Umbilical cord (tissue), 2 donors: ENCODE results near the gene SCAF11. TPM values are rescaled to one million over a fixed set of nuclear protein-coding genes. Genes with fewer than 3 reads are reported as not detected.

Experiments
- DNase-seq: peaks from one replicate; pipeline ENCODE4 v3.0.0-alpha.2; 2015; ENCODE audit warnings: low spot score
- total RNA-seq: library from RNA; depleted of rRNA; stranded (reverse); fragments of >200 nt; gene quantifications from one replicate; pipeline ENCODE4 v1.2.3, GENCODE V29; 2014; ENCODE audit warnings: low replicate concordance; ENCODE audit not compliant: insufficient read depth

The SCAF11 gene
- total RNA-seq, 1 donor from 2014 or later = 156 TPM

DNA sequence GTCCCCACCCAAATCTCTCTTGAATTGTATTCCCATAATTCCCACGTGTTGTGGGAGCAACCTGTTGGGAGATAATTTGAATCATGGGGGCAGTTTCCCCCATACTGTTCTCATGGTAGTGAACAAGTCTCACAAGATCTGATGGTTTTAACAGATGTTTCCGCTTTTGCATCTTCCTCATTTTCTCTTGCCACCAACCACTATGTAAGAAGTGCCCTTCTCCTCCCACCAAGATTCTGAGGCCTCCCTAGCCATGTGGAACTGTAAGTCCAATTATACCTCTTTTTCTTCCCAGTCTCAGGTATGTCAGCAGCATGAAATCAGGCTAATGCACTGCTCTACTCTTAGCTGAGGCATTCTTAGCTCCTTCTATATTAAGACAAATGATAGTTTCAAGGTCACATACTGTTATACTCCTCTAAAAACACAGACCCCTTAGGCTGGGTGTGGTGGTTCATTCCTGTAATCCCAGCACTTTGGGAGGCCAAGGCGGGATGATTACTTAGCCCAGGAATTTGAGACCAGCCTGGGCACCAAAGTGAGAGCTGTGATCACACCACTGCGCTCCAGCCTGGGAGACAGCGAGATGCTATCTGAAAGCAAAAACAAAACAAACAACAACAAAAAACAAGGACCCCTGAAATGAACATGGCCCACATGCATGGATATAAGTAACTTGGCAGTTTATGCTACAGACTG is 3.6 kb downstream of the SCAF11 start:
- no peak for DNase-seq

DNA sequence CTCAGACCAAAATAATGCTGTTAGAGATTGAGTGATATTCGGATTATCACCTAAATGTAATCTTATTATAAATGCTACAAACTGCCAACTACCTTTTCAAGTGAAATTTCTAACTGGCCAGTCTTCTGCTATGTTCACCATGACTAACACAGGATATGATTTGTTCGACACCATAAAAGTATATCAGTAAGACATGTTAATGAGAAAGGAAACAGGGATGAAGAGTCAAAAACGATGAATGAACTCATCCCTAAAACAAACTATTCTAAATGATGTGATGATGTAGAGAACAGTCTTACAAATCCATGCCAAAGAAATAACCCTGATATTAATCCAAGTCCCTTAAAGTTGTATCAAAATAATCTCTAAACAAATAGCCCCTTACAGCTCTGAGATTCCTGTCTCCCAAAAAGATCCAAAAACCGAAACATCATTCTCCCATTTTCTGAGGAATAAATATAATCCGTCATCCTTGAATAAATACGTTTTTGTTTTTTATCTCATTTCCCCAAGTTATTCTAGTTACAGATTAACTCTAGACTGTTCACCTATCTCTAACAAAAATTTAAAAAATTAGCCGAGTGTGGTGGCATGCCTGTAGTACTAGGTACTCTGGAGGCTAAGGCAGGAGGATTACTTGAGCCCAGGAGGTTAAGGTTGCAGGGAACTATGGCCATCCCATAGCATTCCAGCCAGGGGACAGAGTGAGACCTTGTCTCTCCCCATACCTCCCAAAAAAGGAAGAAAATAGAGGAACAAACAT is 9.1 kb downstream of the SCAF11 start:
- no peak for DNase-seq

DNA sequence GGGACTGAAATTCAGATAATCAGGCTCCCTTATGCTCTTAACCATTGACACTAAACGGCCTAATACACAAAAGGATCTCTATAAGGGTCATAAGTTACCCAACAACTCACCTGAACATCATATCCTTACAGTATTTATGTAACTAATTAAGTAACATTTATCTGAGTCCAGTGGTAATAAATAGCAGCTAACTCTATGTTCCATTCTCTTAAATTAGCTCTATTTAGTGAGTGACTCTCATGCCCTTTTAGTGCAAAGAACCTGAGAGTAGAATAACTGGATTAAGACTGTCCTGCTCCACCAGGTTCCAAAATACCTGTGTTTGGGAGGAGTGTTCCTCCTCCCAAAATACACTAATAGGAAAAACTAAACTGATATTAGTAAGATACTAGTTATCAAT is 9.8 kb downstream of the SCAF11 start:
- DNase-seq = no peak

DNA sequence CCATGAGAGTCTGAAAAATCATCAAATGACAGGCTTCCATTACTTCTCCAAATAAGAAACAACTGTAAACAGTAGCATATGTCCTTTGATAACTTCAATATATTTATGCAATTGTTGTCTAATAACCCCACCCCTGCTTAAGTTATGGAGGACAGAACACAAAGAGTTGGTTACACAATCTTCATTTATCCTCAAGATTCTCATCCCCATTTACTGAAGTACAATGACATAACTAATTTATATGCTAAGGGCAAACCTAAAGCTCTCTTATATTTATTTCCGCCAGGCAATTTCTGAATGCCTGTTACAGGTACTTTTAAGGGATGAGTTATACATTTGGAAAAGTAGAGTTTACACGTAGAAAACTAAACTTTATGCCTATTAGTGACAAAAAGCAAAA is 12.3 kb downstream of the SCAF11 start:
- DNase-seq = no peak

DNA sequence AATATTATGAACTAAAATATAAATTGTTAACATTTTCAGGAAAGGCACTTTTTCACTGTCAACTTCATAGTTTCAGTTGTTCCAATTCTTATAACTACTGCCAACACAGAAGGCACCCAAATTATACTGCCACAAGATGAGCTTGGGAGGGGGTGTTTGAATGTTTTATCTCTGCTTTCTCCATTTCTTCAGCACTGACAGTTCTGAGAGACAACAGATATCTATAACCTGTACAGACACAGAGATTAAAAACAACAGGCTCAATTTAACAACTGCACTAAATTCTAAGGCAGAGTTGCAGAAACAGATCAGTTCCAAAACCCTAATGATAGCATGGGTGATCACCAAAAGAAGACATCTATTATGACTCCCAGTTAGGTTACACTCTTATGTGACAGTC is 12.8 kb downstream of the SCAF11 start:
- no peak for DNase-seq

DNA sequence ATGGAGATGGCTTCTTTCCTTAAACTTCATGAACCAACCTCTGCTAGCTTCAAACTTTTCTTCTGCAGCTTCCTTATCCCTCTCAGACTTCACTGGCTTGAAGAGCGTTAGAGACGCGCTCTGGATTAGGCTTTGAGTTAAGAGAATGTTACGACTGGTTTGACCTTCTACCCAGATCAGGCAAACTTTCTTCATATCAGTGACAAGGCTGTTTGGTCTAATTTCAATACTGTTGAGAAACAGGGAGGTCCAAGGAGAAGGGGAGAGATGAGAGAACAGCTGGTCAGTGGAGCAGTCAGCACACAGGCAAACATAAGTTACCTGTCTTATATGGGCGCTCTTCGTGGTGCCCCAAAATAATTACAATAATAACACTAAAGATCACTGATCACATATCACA is 14.9 kb downstream of the SCAF11 start:
- DNase-seq = no peak

DNA sequence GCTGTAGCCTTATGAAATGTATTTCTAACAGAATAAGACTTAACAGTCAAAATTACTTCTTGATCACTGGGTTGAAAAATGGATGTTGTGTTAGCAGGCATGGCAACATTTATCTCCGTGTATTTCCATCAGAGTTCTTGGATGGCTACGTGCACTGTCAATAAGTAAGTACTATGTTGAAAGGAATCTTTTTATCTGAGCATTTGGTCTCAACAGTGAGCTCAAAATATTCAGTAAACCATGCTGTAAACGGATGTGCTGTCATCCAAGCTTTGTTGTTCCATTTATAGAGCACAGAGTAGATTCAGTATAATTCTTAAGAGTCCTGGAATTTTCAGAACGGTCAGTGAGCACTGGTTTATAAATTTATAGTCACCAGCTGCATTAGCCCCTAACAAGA is 15.5 kb downstream of the SCAF11 start:
- no peak for DNase-seq

DNA sequence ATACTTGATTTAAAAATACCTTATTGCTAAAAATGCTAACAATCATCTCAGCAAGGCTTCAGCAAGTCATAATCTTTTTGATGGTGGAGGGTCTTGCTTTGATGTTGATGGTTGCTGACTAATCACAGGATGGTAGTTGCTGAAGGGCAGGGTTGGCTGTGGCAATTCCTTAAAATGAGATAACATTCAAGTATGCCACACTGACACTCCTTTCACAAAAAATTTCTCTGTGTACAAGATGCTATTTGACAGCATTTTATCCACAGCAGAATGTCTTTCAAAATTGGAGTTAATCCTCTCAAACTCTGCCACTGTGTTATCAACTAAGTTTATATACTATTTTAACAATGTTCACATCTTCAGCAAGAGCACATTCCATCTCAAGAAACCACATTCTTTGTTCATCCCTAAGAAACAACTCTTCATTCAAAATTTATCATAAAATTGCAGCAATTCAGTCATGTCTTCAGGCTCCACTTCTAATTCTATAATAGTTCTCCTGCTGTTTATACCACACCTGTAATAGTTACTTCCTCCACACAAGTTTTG is 16.1 kb downstream of the SCAF11 start:
- DNase-seq = no peak

DNA sequence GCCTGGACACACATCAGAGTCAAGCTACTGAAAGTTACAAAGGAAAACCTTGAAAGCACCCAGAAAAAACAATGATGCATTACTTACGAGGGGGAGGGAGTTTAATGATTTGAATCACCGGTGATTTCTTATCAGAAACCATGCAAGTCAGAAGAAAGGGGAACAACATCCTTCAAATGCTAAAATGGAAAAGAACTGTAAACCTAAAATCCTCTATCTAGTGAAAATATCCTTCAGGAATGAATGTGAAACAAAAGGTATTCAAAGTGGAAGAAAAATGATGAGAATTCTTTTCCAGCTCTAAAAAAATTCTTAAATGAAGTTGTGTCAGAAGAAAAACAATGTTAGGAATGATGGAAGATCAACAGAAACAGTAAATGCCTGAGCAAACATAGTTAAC is 16.8 kb downstream of the SCAF11 start:
- no peak for DNase-seq

DNA sequence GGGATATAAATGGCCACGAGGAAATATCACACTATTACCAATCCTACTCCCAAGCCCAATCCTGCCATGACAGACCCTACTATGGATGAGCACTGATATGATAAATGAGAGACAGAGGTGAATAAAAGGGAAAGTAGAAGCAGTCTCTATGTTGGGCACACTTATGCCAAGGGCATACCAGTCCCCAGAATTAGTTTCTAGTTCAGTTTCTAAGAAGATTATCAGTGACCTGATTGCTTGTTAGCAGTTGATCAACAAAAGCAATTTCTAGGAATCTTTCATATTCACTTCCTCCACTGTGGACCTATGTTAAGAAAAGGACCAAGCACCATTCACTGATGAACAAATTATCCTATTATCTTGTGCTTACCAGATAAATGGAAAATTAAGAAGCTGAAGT is 20.0 kb downstream of the SCAF11 start:
- DNase-seq = no peak

DNA sequence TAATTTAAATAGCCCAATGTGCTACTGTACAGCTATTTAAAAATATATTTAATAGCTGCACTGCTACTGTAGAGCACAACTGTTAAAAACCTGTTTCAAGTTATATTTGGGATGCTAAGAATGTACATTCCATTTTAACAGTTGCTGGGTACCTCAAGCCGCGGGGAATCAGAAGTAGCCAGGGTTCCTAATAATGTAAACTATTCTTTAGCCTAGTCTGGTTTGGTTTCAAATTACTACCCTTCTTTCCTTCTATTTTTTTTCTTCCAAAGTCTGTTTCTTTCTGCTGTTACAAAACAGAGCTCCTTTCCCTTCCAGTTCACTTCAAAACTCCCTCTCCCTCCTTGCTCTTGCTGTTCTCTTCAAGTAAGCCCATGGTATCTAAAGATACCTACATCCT is 21.3 kb downstream of the SCAF11 start:
- no peak for DNase-seq

DNA sequence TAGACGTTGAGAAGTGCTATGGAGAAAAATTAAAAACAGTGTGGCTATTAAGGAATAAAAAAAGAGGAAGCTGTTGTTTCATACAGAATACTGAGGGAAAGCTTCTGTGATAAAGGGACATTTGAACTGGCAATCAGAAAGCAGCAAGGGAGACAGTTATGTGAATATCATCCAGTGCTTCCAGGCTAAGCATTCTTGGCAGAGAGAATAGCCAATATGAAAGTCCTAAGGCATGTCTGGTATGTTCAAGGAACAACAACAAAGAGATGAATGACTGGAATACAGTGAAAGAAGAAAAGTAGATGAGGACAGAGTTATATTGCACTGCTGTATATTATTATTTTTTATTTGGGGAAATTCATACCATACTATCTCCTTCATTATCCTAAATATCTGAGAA is 23.9 kb downstream of the SCAF11 start:
- DNase-seq = peak; percentile 84

DNA sequence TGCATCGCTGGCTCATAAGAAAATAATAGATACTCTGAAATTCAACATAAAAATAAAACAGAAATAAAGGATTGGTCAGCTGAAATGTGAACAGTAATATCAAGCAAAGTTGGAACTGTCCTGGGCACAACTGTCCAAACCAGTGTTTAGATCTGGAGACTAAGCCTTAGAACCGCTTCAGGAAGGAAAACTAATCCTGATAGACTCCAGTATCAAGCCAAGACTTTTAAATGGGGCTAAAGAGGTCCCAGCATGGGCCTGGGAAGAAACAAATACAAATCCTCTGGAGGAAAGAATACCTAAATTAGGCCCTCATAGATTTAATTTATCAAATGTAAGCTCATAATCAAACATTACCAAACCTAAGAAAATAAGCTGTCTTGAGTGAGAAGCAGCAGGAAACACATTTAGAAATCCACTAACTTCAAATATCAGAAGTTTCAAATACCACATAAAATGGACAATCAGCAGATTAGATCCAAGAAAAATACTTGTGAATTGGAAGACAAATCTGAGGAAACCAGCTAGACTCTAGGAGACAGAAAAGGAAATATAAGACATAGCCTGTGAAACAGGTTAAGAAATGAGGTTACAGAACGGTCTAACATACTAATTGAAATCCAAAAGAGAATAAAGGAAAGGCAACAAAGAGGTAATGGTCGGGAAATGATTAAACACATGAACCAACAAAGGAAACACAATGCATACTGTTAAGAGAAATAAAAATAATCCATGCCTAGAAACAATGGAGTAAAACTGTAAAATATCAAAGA is 27.6 kb downstream of the SCAF11 start:
- no peak for DNase-seq

DNA sequence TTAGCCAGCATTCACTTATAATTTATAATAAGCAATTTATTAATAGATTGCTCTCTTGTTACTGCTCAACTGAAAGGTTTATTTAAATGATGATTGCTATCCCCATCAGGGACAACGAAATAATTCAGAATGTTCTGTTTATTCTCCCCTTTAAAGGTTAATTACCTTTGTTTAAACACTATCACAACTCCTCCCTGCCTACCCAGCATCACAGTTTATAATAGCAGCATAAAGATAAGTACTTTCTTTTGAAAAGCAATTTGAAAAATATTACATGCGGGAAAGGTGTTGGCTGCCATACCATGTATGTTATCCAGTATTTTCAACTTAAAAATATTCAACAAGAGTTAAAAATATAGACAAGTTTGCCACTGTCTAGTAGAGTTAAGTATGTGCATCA is 30.6 kb downstream of the SCAF11 start:
- DNase-seq = no peak

DNA sequence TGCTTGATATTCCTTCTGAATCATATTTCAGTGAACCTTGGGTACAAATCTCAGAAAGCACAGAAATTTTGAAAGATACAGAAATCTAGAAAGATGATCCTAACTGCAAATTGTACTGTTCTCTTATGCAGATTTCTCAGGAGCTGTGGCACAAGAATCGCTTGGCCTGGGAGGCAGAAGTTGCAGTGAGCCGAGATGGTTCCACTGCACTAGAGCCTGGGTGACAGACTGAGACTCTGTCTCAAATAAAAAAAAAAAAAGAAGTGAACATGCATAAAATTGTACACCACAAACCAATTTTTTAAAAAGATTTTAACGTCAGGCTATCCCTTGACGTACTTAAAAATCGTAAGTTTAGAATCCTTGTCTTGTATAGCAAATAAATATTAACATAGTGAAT is 31.3 kb downstream of the SCAF11 start:
- DNase-seq = no peak

DNA sequence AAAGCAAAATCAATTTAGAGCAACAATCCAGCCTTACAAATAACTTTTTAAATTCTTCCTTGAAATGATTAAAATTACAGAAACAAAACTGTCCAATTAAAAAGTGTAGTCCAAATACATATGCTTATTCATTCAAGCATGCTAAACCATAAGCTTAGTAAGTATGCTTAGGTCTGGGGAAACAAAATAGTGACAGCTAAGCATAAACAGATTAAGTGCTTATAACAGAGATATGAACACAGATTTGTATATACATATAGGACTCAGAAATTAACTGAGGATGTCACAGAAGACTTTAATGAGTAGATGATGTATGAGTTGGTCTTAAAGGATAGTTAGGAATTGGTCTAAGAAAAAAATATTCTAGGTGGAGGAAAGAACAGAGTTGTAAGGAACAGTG is 41.8 kb downstream of the SCAF11 start:
- DNase-seq = no peak

DNA sequence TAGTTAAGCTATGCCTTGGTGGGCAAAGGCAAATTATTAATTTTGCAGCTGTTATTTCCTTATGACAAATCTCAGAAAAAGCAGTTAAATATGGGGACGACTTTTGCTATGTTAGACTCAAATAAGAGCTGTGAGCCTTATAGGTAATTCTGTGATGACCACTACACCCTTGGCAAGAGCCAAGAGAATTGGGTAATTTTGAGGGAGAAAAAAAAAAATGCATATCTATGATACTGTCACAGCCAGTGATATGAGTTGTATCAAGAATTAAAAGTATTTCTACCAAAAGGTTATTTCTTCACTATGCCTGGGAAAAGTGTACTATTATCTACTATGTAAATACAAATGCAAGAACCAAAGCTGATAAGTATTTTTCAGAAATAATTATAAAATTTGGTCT is 43.9 kb downstream of the SCAF11 start:
- DNase-seq = no peak

DNA sequence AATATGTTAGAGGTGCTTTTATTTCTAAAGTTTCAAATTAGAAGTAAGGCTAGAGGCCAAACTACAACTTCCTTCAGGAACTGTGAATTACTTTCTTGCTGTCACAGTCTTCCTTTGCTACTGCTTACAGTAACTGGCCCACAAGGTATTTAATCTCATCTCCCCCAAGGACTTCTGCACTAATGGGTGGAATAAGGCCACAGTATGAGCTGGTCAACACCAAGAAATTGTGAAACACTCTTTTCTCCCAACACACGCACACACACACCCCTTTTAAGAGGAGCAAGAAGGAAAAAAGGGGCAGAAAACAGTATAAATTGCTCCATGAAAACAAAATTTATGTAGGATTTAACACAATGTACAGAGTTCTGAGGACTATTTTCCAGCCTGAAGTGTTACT is 45.6 kb downstream of the SCAF11 start:
- no peak for DNase-seq

DNA sequence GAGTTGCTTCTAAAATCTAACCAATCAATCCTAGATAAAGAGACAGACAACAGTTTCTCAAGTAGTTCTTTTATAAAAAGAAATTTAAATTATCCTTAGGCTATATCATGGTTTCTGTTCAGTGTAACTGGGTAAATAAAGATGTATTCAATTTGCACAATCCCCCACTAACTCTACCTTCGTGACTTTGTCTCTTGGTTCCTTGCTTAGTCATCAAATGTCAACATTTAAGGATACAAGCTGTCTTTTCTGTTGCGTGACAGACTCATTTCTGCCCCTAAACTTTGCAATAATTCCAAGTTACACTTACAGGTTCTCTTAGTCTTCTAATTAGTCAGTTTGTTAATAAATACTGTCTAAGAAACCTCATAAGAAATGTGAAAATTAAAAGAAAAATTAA is 50.6 kb downstream of the SCAF11 start:
- DNase-seq = no peak

DNA sequence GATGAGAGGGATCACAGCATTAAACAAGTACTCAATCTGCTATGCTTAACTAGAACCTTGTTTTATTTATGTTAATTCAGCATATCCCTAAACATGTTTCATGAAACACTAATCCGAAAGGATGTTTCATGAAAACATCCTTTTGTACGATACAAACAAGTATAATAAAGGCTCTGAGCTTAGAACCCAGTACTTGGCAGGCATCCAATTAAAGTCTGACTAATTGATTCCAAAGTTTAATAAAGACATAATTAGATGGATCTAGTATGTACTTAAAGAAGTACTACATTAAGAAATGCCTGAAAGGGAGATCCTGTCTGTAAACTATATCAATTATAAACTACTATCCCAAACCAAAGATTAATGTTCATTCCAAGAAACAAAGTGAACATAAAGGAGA is 51.8 kb downstream of the SCAF11 start:
- DNase-seq = no peak

DNA sequence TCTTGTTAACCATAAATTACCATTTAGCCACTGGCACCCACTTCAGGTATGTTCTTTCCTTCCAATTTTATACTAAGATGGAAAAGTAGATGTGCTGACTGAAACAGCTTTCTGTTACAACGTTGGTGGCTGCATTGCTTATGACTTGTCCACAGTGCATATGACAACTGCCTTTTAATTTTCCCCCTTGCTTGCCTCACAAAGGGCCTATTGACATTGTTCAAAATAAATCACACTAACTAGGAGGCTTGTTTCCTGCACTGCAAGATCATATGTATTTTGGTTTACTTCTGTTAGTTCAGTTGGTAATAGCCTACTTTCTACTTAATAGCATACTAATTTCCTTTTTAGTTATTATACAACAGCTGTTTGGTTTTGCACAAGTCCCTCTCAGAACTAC is 55.4 kb downstream of the SCAF11 start:
- DNase-seq = no peak

DNA sequence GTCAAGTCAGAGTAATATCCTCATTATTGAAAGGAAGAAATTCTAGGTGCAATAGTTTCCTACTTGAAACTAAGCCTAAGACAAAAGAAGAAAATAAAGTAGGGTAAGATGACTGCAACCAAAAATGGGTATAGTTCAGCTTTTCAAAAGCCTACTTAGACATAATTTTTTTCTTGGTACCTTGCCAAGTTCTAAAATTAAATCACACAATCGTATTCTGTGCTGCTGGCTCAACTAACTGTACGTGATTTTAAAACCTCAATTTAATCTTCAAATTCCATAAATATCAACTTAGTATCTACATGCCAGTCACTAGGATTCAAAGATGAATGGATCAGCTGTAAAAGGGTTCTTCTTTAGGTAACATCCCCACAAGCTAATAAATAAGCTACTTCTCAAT is 56.9 kb downstream of the SCAF11 start:
- DNase-seq = peak; percentile 23
